IMR-90 (cell line): ENCODE results near the gene SSR2. TPM values are rescaled to one million over a fixed set of nuclear protein-coding genes. Genes with fewer than 3 reads are reported as not detected.

Experiments used
- ATAC-seq: fragments of 200-7000 bp; cut with Tn5 transposase; 2 replicates; pipeline ENCODE4 v1.9.1; 2020; ENCODE audit warnings: low read depth, mild to moderate bottlenecking, moderate library complexity
- BruUV-seq: library from RNA; stranded (reverse); fragments of 400-500 nt; replicated peaks from 2 replicates; lab custom pipeline; 2021; lab: Mats Ljungman, UMichigan
- CTCF ChIA-PET: fragments of 300-600 bp; formaldehyde crosslinking; extraction: SDS; loops from one replicate; lab custom pipeline; 2021; ENCODE audit warnings: antibody characterized with exemption; lab: Yijun Ruan, JAX
- POLR2A ChIA-PET: fragments of 300-600 bp; sonication (Branson Sonifier 250); formaldehyde crosslinking; loops from one replicate; lab custom pipeline; 2022; ENCODE audit warnings: antibody characterized with exemption; ENCODE audit not compliant: unreplicated experiment; lab: Charles Lee
- DNase-seq: peaks from one replicate; pipeline ENCODE4 v3.0.0; 2013
- H2AFZ ChIP-seq: replicated peaks from 2 replicates; pipeline ENCODE3; 2013; ENCODE audit warnings: low read length, mild to moderate bottlenecking; ENCODE audit not compliant: poor library complexity
- H2AK5ac ChIP-seq: 2 replicates; pipeline ENCODE4 v1.6.1; 2013; ENCODE audit warnings: low read depth, low read length, inconsistent platforms
- H2AK9ac ChIP-seq: replicated peaks from 2 replicates; pipeline ENCODE3; 2013; ENCODE audit warnings: mild to moderate bottlenecking, low read depth, low read length, moderate library complexity; ENCODE audit not compliant: poor library complexity
- H2BK120ac ChIP-seq: 2 replicates; pipeline ENCODE4 v1.6.1; 2013; ENCODE audit warnings: low read depth, low read length, inconsistent platforms
- H2BK15ac ChIP-seq: 3 replicates; pipeline ENCODE4 v1.6.1; 2013; ENCODE audit warnings: low read depth, low read length, inconsistent platforms
- H2BK20ac ChIP-seq: 2 replicates; pipeline ENCODE4 v1.6.1; 2013; ENCODE audit warnings: low read depth, mild to moderate bottlenecking, inconsistent platforms, low read length, moderate library complexity
- H2BK5ac ChIP-seq: 2 replicates; pipeline ENCODE4 v1.6.1; 2013; ENCODE audit warnings: mild to moderate bottlenecking, low read depth, low read length, inconsistent platforms; ENCODE audit not compliant: poor library complexity, severe bottlenecking
- H3K14ac ChIP-seq: replicated peaks from 2 replicates; pipeline ENCODE4 v1.6.1; 2013; ENCODE audit warnings: low read depth, low read length, inconsistent platforms
- H3K18ac ChIP-seq: 2 replicates; pipeline ENCODE4 v1.6.1; 2013; ENCODE audit warnings: low read depth, low read length, control low read depth
- H3K23ac ChIP-seq: 2 replicates; pipeline ENCODE4 v1.6.1; 2013; ENCODE audit warnings: low read depth, low read length, inconsistent platforms
- H3K27ac ChIP-seq: 2 replicates; pipeline ENCODE4 v1.5.1; 2013; ENCODE audit warnings: mild to moderate bottlenecking, control low read depth, low read length; ENCODE audit not compliant: insufficient read depth
- H3K27me3 ChIP-seq: 2 replicates; pipeline ENCODE4 v1.6.1; 2013; ENCODE audit warnings: low read length; ENCODE audit not compliant: control insufficient read depth, insufficient read depth
- H3K36me3 ChIP-seq: 2 replicates; pipeline ENCODE4 v1.6.1; 2013; ENCODE audit warnings: low read length, mixed read lengths; ENCODE audit not compliant: control insufficient read depth, insufficient read depth
- H3K4ac ChIP-seq: 2 replicates; pipeline ENCODE4 v1.6.1; 2013; ENCODE audit warnings: low read depth, low read length, inconsistent platforms
- H3K4me1 ChIP-seq: 2 replicates; pipeline ENCODE4 v1.6.1; 2013; ENCODE audit warnings: low read length, mixed read lengths; ENCODE audit not compliant: control insufficient read depth, insufficient read depth
- H3K4me2 ChIP-seq: 2 replicates; pipeline ENCODE4 v1.6.1; 2013; ENCODE audit warnings: low read depth, mild to moderate bottlenecking, control low read depth, low read length, moderate library complexity
- H3K4me3 ChIP-seq: 2 replicates; pipeline ENCODE4 v1.5.1; 2013; ENCODE audit warnings: low read depth, mild to moderate bottlenecking, control low read depth, low read length, moderate library complexity; ENCODE audit not compliant: insufficient read depth
- H3K56ac ChIP-seq: 2 replicates; pipeline ENCODE4 v1.6.1; 2013; ENCODE audit warnings: low read length, inconsistent platforms; ENCODE audit not compliant: insufficient read depth; ENCODE audit errors: extremely low read depth
- H3K79me1 ChIP-seq, 2 experiments: 2 replicates each; pipeline ENCODE4 v1.6.1; 2013; ENCODE audit warnings: low read length in 2 of 2, inconsistent platforms in 1 of 2, low read depth in 1 of 2
- H3K9ac ChIP-seq: 2 replicates; pipeline ENCODE4 v1.6.1; 2013; ENCODE audit warnings: low read depth, low read length, control low read depth
- H3K9me1 ChIP-seq: 2 replicates; pipeline ENCODE4 v1.6.1; 2013; ENCODE audit warnings: low read length, inconsistent platforms; ENCODE audit not compliant: insufficient read depth
- H3K9me3 ChIP-seq: 2 replicates; pipeline ENCODE4 v1.6.1; 2013; ENCODE audit warnings: low read length; ENCODE audit not compliant: control insufficient read depth, insufficient read depth
- H4K20me1 ChIP-seq: 2 replicates; pipeline ENCODE4 v1.6.1; 2013; ENCODE audit warnings: low read length, inconsistent platforms; ENCODE audit not compliant: insufficient read depth
- H4K5ac ChIP-seq: 2 replicates; pipeline ENCODE4 v1.6.1; 2013; ENCODE audit warnings: mild to moderate bottlenecking, low read depth, low read length, control low read depth
- H4K8ac ChIP-seq, 2 experiments: 2 replicates each; pipeline ENCODE4 v1.6.1; 2013; ENCODE audit warnings: low read depth in 2 of 2, low read length in 2 of 2, control low read depth in 1 of 2, inconsistent platforms in 1 of 2
- H4K91ac ChIP-seq: 2 replicates; pipeline ENCODE4 v1.6.1; 2013; ENCODE audit warnings: low read depth, low read length, inconsistent platforms; ENCODE audit not compliant: insufficient read depth
- BHLHE40 ChIP-seq: fragments of 150-350 bp; IDR thresholded peaks from 2 replicates; pipeline ENCODE4 v1.6.1; 2016; ENCODE audit warnings: mild to moderate bottlenecking, low read depth, low read length
- CEBPB ChIP-seq: IDR thresholded peaks from 2 replicates; pipeline ENCODE4 v1.6.1; 2012; ENCODE audit warnings: low read depth, low read length, improper control_type of control experiment
- CHD1 ChIP-seq: IDR thresholded peaks from 2 replicates; pipeline ENCODE4 v1.6.1; 2012; ENCODE audit warnings: low read depth, low read length, improper control_type of control experiment
- CTCF ChIP-seq: conservative IDR thresholded peaks from 2 replicates; pipeline ENCODE4 v1.5.1; 2012; ENCODE audit warnings: mild to moderate bottlenecking, low read depth, low read length, improper control_type of control experiment
- ELK1 ChIP-seq: fragments of 150-350 bp; IDR thresholded peaks from 2 replicates; pipeline ENCODE4 v1.6.1; 2016; ENCODE audit warnings: low read depth, mild to moderate bottlenecking, low read length, moderate library complexity, borderline replicate concordance
- MAZ ChIP-seq: IDR thresholded peaks from 2 replicates; pipeline ENCODE4 v1.6.1; 2012; ENCODE audit warnings: low read depth, mild to moderate bottlenecking, low read length, improper control_type of control experiment, moderate library complexity, borderline replicate concordance
- MXI1 ChIP-seq: IDR thresholded peaks from 2 replicates; pipeline ENCODE4 v1.6.1; 2012; ENCODE audit warnings: low read depth, mild to moderate bottlenecking, low read length, moderate library complexity, borderline replicate concordance
- POLR2A ChIP-seq: IDR thresholded peaks from 2 replicates; pipeline ENCODE4 v1.6.1; 2012; ENCODE audit warnings: mild to moderate bottlenecking, low read depth, low read length
- SMC3 ChIP-seq: fragments of 150-350 bp; IDR thresholded peaks from 2 replicates; pipeline ENCODE4 v1.6.1; 2016; ENCODE audit warnings: low read depth, mild to moderate bottlenecking, antibody characterized with exemption, low read length, moderate library complexity
- USF2 ChIP-seq: fragments of 150-350 bp; IDR thresholded peaks from 2 replicates; pipeline ENCODE4 v1.6.1; 2017; ENCODE audit warnings: mild to moderate bottlenecking, antibody characterized with exemption, low read length, low read depth
- WGBS, 2 experiments: methylation state at CpG; one replicate each; pipeline versions ENCODE4 v1.1.5 to v1.1.7; 2013; ENCODE audit warnings: missing lambda C conversion rate in 2 of 2; ENCODE audit not compliant: insufficient read length in 1 of 2; ENCODE audit errors: extremely low coverage in 2 of 2; 5-methylcytosine and 5-hydroxymethylcytosine counted together
- dilution Hi-C: fragments of 300-500 bp; cut with HindIII; formaldehyde crosslinking; loops from one replicate; pipeline ENCODE4 v1.14.3; 2018; ENCODE audit warnings: low sequenced_read_pairs; ENCODE audit not compliant: unreplicated experiment
- in situ Hi-C: fragments of 300-500 bp; cut with MboI; formaldehyde crosslinking; loops from 3 replicates; pipeline ENCODE4 v1.14.3; 2019; ENCODE audit warnings: low sequenced_read_pairs, inconsistent platforms, mixed read lengths
- intact Hi-C: fragments of 100-400 bp; cut with micrococcal nuclease; formaldehyde crosslinking; loops from 2 replicates; pipeline ENCODE4 v1.10.0; 2022
- polyA plus RNA-seq, 3 experiments: library from polyadenylated mRNA; depleted of rRNA; stranded (reverse); fragments of >200 nt; gene quantifications; 2 replicates each; pipeline ENCODE4 v1.2.3, GENCODE V29; 2012; ENCODE audit warnings: low replicate concordance in 1 of 3
- total RNA-seq: library from RNA; depleted of rRNA; stranded (reverse); fragments of >200 nt; gene quantifications from 2 replicates; pipeline ENCODE4 v1.2.3, GENCODE V29; 2012

The SSR2 gene
- total and polyA plus RNA-seq, 2 of the 4 experiments (the other 2 are of a cell fraction) = 553 to 1,264 TPM

- peak overlapping the region; percentile 95 for H3K23ac ChIP-seq
- H4K8ac ChIP-seq = peak overlapping the region; percentile 63 to 70
- ChIA-PET POLR2A (interaction anchor here (0.7 to 1.0 kb wide), 4 partner anchors 11 to 76 kb away, joined by 3 to 10 read pairs (median 3); no protein-coding TSS in a partner anchor), CTCF (no interaction called here)
- in situ Hi-C loops = no loop called here
- H4K5ac ChIP-seq = peak overlapping the region; percentile 72
- dilution Hi-C loops = no loop called here
- BruUV-seq = TSS peak; percentile 81
- peaks cover 54% of the 10 kb centered on the region for H3K4me1 ChIP-seq
- peaks cover 34% of the 10 kb centered on the region for H3K9me1 ChIP-seq
- H3K56ac ChIP-seq = peak overlapping the region; percentile 98
- H4K20me1 ChIP-seq = peaks cover 37% of the 10 kb centered on the region
- peak overlapping the region; percentile 98 for H2BK120ac ChIP-seq
- H3K27ac ChIP-seq = peak overlapping the region; percentile 99
- DNase-seq (peak; percentile 31), ATAC-seq (peak; percentile 2)
- H2BK15ac ChIP-seq = peak overlapping the region; percentile 54; the same call in 2 of the 3 replicates
- TF ChIP-seq MXI1 (no peak), CHD1 (no peak), POLR2A (no peak), CTCF (no peak), USF2 (no peak), SMC3 (no peak), MAZ (no peak), CEBPB (no peak), ELK1 (no peak), BHLHE40 (no peak)
- H2AFZ ChIP-seq = peak overlapping the region; percentile 79
- intact Hi-C loops = loop anchor here (5.0 kb wide), 1 partner anchor 37 kb away; the partner anchor contains the start of gene RXFP4
- peak overlapping the region; percentile 95 for H2AK5ac ChIP-seq
- no peaks in the 10 kb centered on the region for H3K27me3 ChIP-seq
- peaks cover 10 to 82% of the 10 kb centered on the region in 2 experiments; a peak in 3 of 4 replicates for H3K79me1 ChIP-seq
- peak overlapping the region; percentile 83 for H3K18ac ChIP-seq
- H3K9ac ChIP-seq = peak overlapping the region; percentile 87
- peak overlapping the region; percentile 98 for H3K14ac ChIP-seq
- peak overlapping the region; percentile 64 for H2BK20ac ChIP-seq
- H2AK9ac ChIP-seq = peak overlapping the region; percentile 95
- H3K9me3 ChIP-seq = no peaks in the 10 kb centered on the region
- 0% methylated on average over 2 of the region's 8 CpGs; no CpG with 5 or more reads in 1 of the 2 experiments for WGBS, 2 experiments
- H3K4ac ChIP-seq = peak overlapping the region; percentile 92
- peak overlapping the region; percentile 98 for H4K91ac ChIP-seq
- peak overlapping the region; percentile 93 for H2BK5ac ChIP-seq
- peaks cover 8% of the 10 kb centered on the region; the same call in 1 of the 2 replicates for H3K36me3 ChIP-seq
- H3K4me3 ChIP-seq = peak overlapping the region; percentile 94
- peak overlapping the region; percentile 85 for H3K4me2 ChIP-seq
Measured at GRCh38 chr1:155978973-155979429, 41.8 kb downstream of the SSR2 start.
